K562 (cell line): Measurements from ENCODE around the gene HMGA1. TPM values are rescaled to one million over a fixed set of nuclear protein-coding genes. Genes with fewer than 3 reads are reported as not detected.

Source experiments
- CREB1 ChIP-seq, 2 experiments: sonication (generic) in 1 of 2; formaldehyde crosslinking in 1 of 2; IDR thresholded peaks; 2 replicates each; pipeline versions ENCODE4 v1.6.1 to v1.8.0; 2012 to 2022; ENCODE audit warnings: inconsistent platforms in 1 of 2, mild to moderate bottlenecking in 1 of 2, missing genetic modification reagents in 1 of 2, moderate library complexity in 1 of 2
- FOXP4 ChIP-seq: sonication (generic); formaldehyde crosslinking; IDR thresholded peaks from 2 replicates; pipeline ENCODE4 v1.8.0; 2022; ENCODE audit warnings: mild to moderate bottlenecking, missing genetic modification reagents, borderline replicate concordance
- GTF2F1 ChIP-seq: IDR thresholded peaks from 2 replicates; pipeline ENCODE4 v1.6.1; 2011; ENCODE audit warnings: low read depth, low read length, improper control_type of control experiment
- HBP1 ChIP-seq: fragments of 450-650 bp; formaldehyde crosslinking; IDR thresholded peaks from 2 replicates; pipeline ENCODE4 v1.4.0; 2022; ENCODE audit warnings: missing genetic modification characterization
- MLX ChIP-seq, 2 experiments: fragments of 450-650 bp in 1 of 2; sonication (generic) in 1 of 2; formaldehyde crosslinking; conservative IDR thresholded peaks; 2 replicates each; pipeline versions ENCODE4 v1.4.0 to v1.8.1; 2020 to 2022; ENCODE audit warnings: mild to moderate bottlenecking in 1 of 2, missing genetic modification reagents in 1 of 2
- MTA2 ChIP-seq: fragments of 450-650 bp; IDR thresholded peaks from 2 replicates; pipeline ENCODE4 v1.6.1; 2016; ENCODE audit warnings: low read depth
- NFIC ChIP-seq: fragments of 450-650 bp; IDR thresholded peaks from 2 replicates; pipeline ENCODE4 v1.6.1; 2017; ENCODE audit warnings: mild to moderate bottlenecking, inconsistent platforms
- NKRF ChIP-seq: fragments of 450-650 bp; IDR thresholded peaks from 2 replicates; pipeline ENCODE4 v1.6.1; 2016; ENCODE audit warnings: borderline replicate concordance
- POLR2AphosphoS5 ChIP-seq: IDR thresholded peaks from 2 replicates; pipeline ENCODE4 v1.6.1; 2011; ENCODE audit warnings: mild to moderate bottlenecking, low read depth, low read length, moderate library complexity; ENCODE audit not compliant: control insufficient read depth, insufficient read depth
- PTBP1 ChIP-seq: fragments of 200-400 bp; formaldehyde crosslinking; IDR thresholded peaks from 2 replicates; pipeline ENCODE4 v1.6.1; 2017; ENCODE audit warnings: low read depth, low read length
- RAD21 ChIP-seq, 2 experiments: fragments of 250-450 bp in 1 of 2; fragments of 450-650 bp in 1 of 2; sonication (Bioruptor Pico) in 1 of 2; formaldehyde crosslinking in 1 of 2; IDR thresholded peaks in 1 of 2; conservative IDR thresholded peaks in 1 of 2; 2 replicates each; pipeline versions ENCODE4 v1.4.0 to v1.8.0; 2020 to 2022; ENCODE audit warnings: mild to moderate bottlenecking in 2 of 2, moderate library complexity in 1 of 2
- RBM15 ChIP-seq: fragments of 200-400 bp; formaldehyde crosslinking; IDR thresholded peaks from 2 replicates; pipeline ENCODE4 v1.6.1; 2018; ENCODE audit warnings: mild to moderate bottlenecking, low read length, moderate library complexity; ENCODE audit not compliant: insufficient read depth
- RBM17 ChIP-seq: fragments of 200-400 bp; formaldehyde crosslinking; IDR thresholded peaks from 2 replicates; pipeline ENCODE4 v1.6.1; 2017; ENCODE audit warnings: low read depth, mild to moderate bottlenecking, low read length, borderline replicate concordance
- SAP30 ChIP-seq: fragments of 200-600 bp; sonication (generic); IDR thresholded peaks from 2 replicates; pipeline ENCODE4 v1.6.1; 2012; ENCODE audit warnings: borderline replicate concordance, low read depth, mild to moderate bottlenecking, moderate library complexity, low read length, control low read depth, inconsistent platforms; ENCODE audit not compliant: insufficient read depth, poor library complexity, severe bottlenecking
- SETDB1 ChIP-seq: IDR thresholded peaks from one replicate; pipeline ENCODE4 v1.6.1; 2012; ENCODE audit warnings: low read length, control low read depth, inconsistent platforms
- TAL1 ChIP-seq: fragments of 450-650 bp; IDR thresholded peaks from 2 replicates; pipeline ENCODE4 v1.6.1; 2016; ENCODE audit warnings: mild to moderate bottlenecking
- ZBTB1 ChIP-seq: sonication (generic); formaldehyde crosslinking; IDR thresholded peaks from 2 replicates; pipeline ENCODE4 v1.8.1; 2023; ENCODE audit warnings: missing genetic modification reagents, low read depth, mild to moderate bottlenecking, borderline replicate concordance
- ZBTB43 ChIP-seq: sonication (generic); formaldehyde crosslinking; IDR thresholded peaks from 2 replicates; pipeline ENCODE4 v1.8.0; 2023; ENCODE audit warnings: mild to moderate bottlenecking, missing genetic modification reagents
- ZNF253 ChIP-seq: fragments of 250-450 bp; sonication (Bioruptor Pico); conservative IDR thresholded peaks from 2 replicates; pipeline ENCODE4 v1.6.1; 2021; ENCODE audit warnings: mild to moderate bottlenecking
- polyA plus RNA-seq, 8 experiments: library from polyadenylated mRNA; depleted of rRNA in 4 of 8; stranded (reverse) in 5 of 8; unstranded in 3 of 8; fragments of >200 nt; fragmentation: Nextera tagmentation in 2 of 8; fragmentation: Illumina TruSeq in 1 of 8; extraction: Ambion mirVana in 2 of 8; extraction: Trizol in 1 of 8; gene quantifications; 2 replicates each; pipeline versions ENCODE4 v1.2.1 to v1.2.3, GENCODE V29; 2011 to 2014; ENCODE audit warnings: inconsistent platforms in 1 of 8, missing spikeins in 1 of 8
- total RNA-seq, 7 experiments: library from RNA; depleted of rRNA in 6 of 7; stranded (reverse); fragments of >200 nt in 6 of 7; fragmentation: Illumina TruSeq in 2 of 7; extraction: Trizol in 2 of 7; gene quantifications; 2 replicates each; pipeline versions ENCODE4 v1.2.1 to v1.2.3, GENCODE V29; 2011 to 2021; ENCODE audit warnings: low replicate concordance in 1 of 7

HMGA1 gene
- total and polyA plus RNA-seq, 9 of the 15 experiments (the other 6 are each of a cell fraction or from before 2014, with no cell fraction given): 27.8 to 1,947 (median 594) TPM

- TF ChIP-seq RAD21 (CRISPR knock-in tag; conservative IDR thresholded peaks at IDR 0.05 in 1 of 2, IDR thresholded peaks at IDR 0.05 in 1 of 2) (no peak), NKRF (no peak), NFIC (peak; percentile 13; the same call in 1 of the 2 replicates), CREB1 (IDR thresholded peaks at IDR 0.05) (0 out of 2 replicates have a peak, but pooled peaks have one; percentile 19), CREB1 (CRISPR knock-in tag; IDR thresholded peaks at IDR 0.05) (peak; percentile 4; the same call in 1 of the 2 replicates), GTF2F1 (no peak), MLX (CRISPR knock-in tag; conservative IDR thresholded peaks at IDR 0.05) (0 out of 4 replicates have a peak, but pooled peaks of 1 of the 2 experiments have one; percentile 41), SAP30 (peak; percentile 86), RBM17 (no peak), RBM15 (no peak), TAL1 (no peak), ZBTB1 (CRISPR knock-in tag) (no peak; the same call in 1 of the 2 replicates), POLR2AphosphoS5 (0 out of 2 replicates have a peak, but pooled peaks have one; percentile 3), FOXP4 (CRISPR knock-in tag) (no peak), SETDB1 (no peak), ZBTB43 (CRISPR knock-in tag) (peak; percentile 73; the same call in 1 of the 2 replicates), HBP1 (CRISPR knock-in tag) (no peak), MTA2 (no peak), ZNF253 (CRISPR knock-in tag) (no peak), PTBP1 (no peak)
Observed at GRCh38 chr6:34248198-34248726, 11.6 kb downstream of the HMGA1 start (continued).
